ENCODE measurements around the gene SPTB.

The SPTB gene

GRCh38 chr14:64704143-64704742, 175.5 kb downstream of the SPTB start, which contains the start of gene PLEKHG3:
Gene PLEKHG3 (plus strand): TSS chr14:64704424. CDS start chr14:64727632, 23,208 bp downstream.
- Histone ChIP-seq H3K27me3 (ENCODE audit: low read depth, low read length) (no peaks in the 10 kb centered on the region), H3K9me3 (ENCODE audit: control insufficient read depth in 1 of 2, low read length in 2 of 2) (no peaks in the 10 kb centered on the region), H3K36me3 (ENCODE audit: control insufficient read depth in 1 of 2, insufficient read depth in 2 of 2, low read length in 2 of 2) (peaks cover 0 to 3% of the 10 kb centered on the region in 2 donors), H3K4me3 (ENCODE audit: low read depth in 1 of 2, low read length in 2 of 2) (peak within 1 kb of the TSS; percentile 73 to 96), H3K4me1 (ENCODE audit: control insufficient read depth in 1 of 2, insufficient read depth in 2 of 2, low read length in 2 of 2) (peaks cover 26 to 36% of the 10 kb centered on the region in 2 donors), H3K27ac (ENCODE audit: low read length) (peak within 1 kb of the TSS; percentile 41)

- H3K4me1 ChIP-seq (ENCODE audit: control insufficient read depth in 1 of 2, insufficient read depth in 2 of 2, low read length in 2 of 2) = peaks cover 20 to 31% of the 10 kb centered on the region in 2 donors
- peak overlapping the region; percentile 57 to 96 for H3K4me3 ChIP-seq (ENCODE audit: low read depth in 1 of 2, low read length in 2 of 2)
- no peaks in the 10 kb centered on the region for H3K27me3 ChIP-seq (ENCODE audit: low read depth, low read length)
- no peaks in the 10 kb centered on the region for H3K36me3 ChIP-seq (ENCODE audit: control insufficient read depth in 1 of 2, insufficient read depth in 2 of 2, low read length in 2 of 2)
- H3K9me3 ChIP-seq (ENCODE audit: control insufficient read depth in 1 of 2, low read length in 2 of 2) = no peaks in the 10 kb centered on the region
- H3K27ac ChIP-seq (ENCODE audit: low read length) = peak overlapping the region; percentile 14
Measured at GRCh38 chr14:64703395-64704142, 176.1 kb downstream of the SPTB start.

- H3K36me3 ChIP-seq (ENCODE audit: control insufficient read depth in 1 of 2, insufficient read depth in 2 of 2, low read length in 2 of 2) = no peaks in the 10 kb centered on the region
- H3K9me3 ChIP-seq (ENCODE audit: control insufficient read depth in 1 of 2, low read length in 2 of 2) = no peaks in the 10 kb centered on the region
- no peaks in the 10 kb centered on the region for H3K27me3 ChIP-seq (ENCODE audit: low read depth, low read length)
- H3K4me3 ChIP-seq (ENCODE audit: low read depth in 1 of 2, low read length in 2 of 2) = no peak overlapping the region
- H3K4me1 ChIP-seq (ENCODE audit: control insufficient read depth in 1 of 2, insufficient read depth in 2 of 2, low read length in 2 of 2) = peaks cover 13 to 25% of the 10 kb centered on the region in 2 donors
- H3K27ac ChIP-seq (ENCODE audit: low read length) = no peak overlapping the region
Measured at GRCh38 chr14:64702493-64703394, 177.0 kb downstream of the SPTB start.

GRCh38 chr14:64701660-64702059, 178.0 kb downstream of the SPTB start:
- Histone ChIP-seq H3K9me3 (ENCODE audit: control insufficient read depth in 1 of 2, low read length in 2 of 2) (no peaks in the 10 kb centered on the region), H3K4me1 (ENCODE audit: control insufficient read depth in 1 of 2, insufficient read depth in 2 of 2, low read length in 2 of 2) (peaks cover 7 to 17% of the 10 kb centered on the region in 2 donors), H3K36me3 (ENCODE audit: control insufficient read depth in 1 of 2, insufficient read depth in 2 of 2, low read length in 2 of 2) (no peaks in the 10 kb centered on the region), H3K27ac (ENCODE audit: low read length) (no peak overlapping the region), H3K4me3 (ENCODE audit: low read depth in 1 of 2, low read length in 2 of 2) (no peak overlapping the region), H3K27me3 (ENCODE audit: low read depth, low read length) (no peaks in the 10 kb centered on the region)

- Histone ChIP-seq H3K27me3 (ENCODE audit: low read depth, low read length) (no peaks in the 10 kb centered on the region), H3K4me3 (ENCODE audit: low read depth in 1 of 2, low read length in 2 of 2) (no peak overlapping the region), H3K4me1 (ENCODE audit: control insufficient read depth in 1 of 2, insufficient read depth in 2 of 2, low read length in 2 of 2) (peaks cover 7 to 10% of the 10 kb centered on the region in 2 donors), H3K9me3 (ENCODE audit: control insufficient read depth in 1 of 2, low read length in 2 of 2) (no peaks in the 10 kb centered on the region), H3K36me3 (ENCODE audit: control insufficient read depth in 1 of 2, insufficient read depth in 2 of 2, low read length in 2 of 2) (no peaks in the 10 kb centered on the region), H3K27ac (ENCODE audit: low read length) (no peak overlapping the region)
Measured at GRCh38 chr14:64700894-64701293, 178.8 kb downstream of the SPTB start.

- Histone ChIP-seq H3K4me1 (ENCODE audit: control insufficient read depth in 1 of 2, insufficient read depth in 2 of 2, low read length in 2 of 2) (peaks cover 4 to 7% of the 10 kb centered on the region in 2 donors), H3K9me3 (ENCODE audit: control insufficient read depth in 1 of 2, low read length in 2 of 2) (no peaks in the 10 kb centered on the region), H3K4me3 (ENCODE audit: low read depth in 1 of 2, low read length in 2 of 2) (no peak overlapping the region), H3K27me3 (ENCODE audit: low read depth, low read length) (no peaks in the 10 kb centered on the region), H3K27ac (ENCODE audit: low read length) (no peak overlapping the region), H3K36me3 (ENCODE audit: control insufficient read depth in 1 of 2, insufficient read depth in 2 of 2, low read length in 2 of 2) (no peaks in the 10 kb centered on the region)
Measured at GRCh38 chr14:64700290-64700689, 179.4 kb downstream of the SPTB start.

GRCh38 chr14:64698903-64699302, 180.8 kb downstream of the SPTB start:
- peaks cover 0 to 7% of the 10 kb centered on the region in 2 donors for H3K4me1 ChIP-seq (ENCODE audit: control insufficient read depth in 1 of 2, insufficient read depth in 2 of 2, low read length in 2 of 2)
- H3K27me3 ChIP-seq (ENCODE audit: low read depth, low read length) = no peaks in the 10 kb centered on the region
- no peaks in the 10 kb centered on the region for H3K36me3 ChIP-seq (ENCODE audit: control insufficient read depth in 1 of 2, insufficient read depth in 2 of 2, low read length in 2 of 2)
- no peaks in the 10 kb centered on the region for H3K9me3 ChIP-seq (ENCODE audit: control insufficient read depth in 1 of 2, low read length in 2 of 2)
- H3K27ac ChIP-seq (ENCODE audit: low read length) = no peak overlapping the region
- no peak overlapping the region for H3K4me3 ChIP-seq (ENCODE audit: low read depth in 1 of 2, low read length in 2 of 2)

- Histone ChIP-seq H3K9me3 (ENCODE audit: control insufficient read depth in 1 of 2, low read length in 2 of 2) (no peaks in the 10 kb centered on the region), H3K4me3 (ENCODE audit: low read depth in 1 of 2, low read length in 2 of 2) (no peak overlapping the region), H3K36me3 (ENCODE audit: control insufficient read depth in 1 of 2, insufficient read depth in 2 of 2, low read length in 2 of 2) (no peaks in the 10 kb centered on the region), H3K4me1 (ENCODE audit: control insufficient read depth in 1 of 2, insufficient read depth in 2 of 2, low read length in 2 of 2) (no peaks in the 10 kb centered on the region), H3K27ac (ENCODE audit: low read length) (no peak overlapping the region), H3K27me3 (ENCODE audit: low read depth, low read length) (no peaks in the 10 kb centered on the region)
Measured at GRCh38 chr14:64696355-64696857, 183.3 kb downstream of the SPTB start.

All from muscle layer of duodenum (tissue), 2 donors.